OCI-LY3 (cell line): ENCODE results near the gene SWAP70.

ENCODE experiments used
- EZH2phosphoT487 ChIP-seq: fragments of 200-600 bp; shearing (Covaris generic); IDR thresholded peaks from 2 replicates; pipeline ENCODE4 v1.6.1; 2018; ENCODE audit warnings: antibody characterized with exemption, mixed run types, low read depth
- TF ChIP-seq, protein P1 (sequence below): fragments of 200-600, 300-600 bp; sonication (generic); IDR thresholded peaks from 2 replicates; pipeline ENCODE4 v1.5.1; 2014; ENCODE audit warnings: antibody characterized with exemption, low read length, low read depth

DNA sequence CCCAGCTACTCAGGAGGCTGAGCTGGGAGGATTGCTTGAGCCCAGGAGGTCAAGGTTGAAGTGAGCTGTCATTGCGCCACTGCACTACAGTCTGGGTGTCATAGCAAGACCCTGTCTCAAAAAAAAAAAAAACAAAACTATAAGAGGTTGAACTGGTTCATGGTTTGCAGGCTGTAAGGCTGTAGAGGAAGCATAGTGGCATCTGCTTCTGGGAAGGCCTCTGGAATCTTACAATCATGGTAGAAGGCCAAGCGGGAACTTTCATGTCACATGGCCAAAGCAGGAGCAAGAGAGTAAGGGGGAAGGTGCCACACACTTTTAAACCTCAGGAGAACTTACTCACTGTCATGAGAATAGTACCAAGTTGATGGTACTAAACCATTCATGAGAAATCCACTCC is 109.6 kb downstream of the SWAP70 start:
- TF ChIP-seq, protein P1, sequence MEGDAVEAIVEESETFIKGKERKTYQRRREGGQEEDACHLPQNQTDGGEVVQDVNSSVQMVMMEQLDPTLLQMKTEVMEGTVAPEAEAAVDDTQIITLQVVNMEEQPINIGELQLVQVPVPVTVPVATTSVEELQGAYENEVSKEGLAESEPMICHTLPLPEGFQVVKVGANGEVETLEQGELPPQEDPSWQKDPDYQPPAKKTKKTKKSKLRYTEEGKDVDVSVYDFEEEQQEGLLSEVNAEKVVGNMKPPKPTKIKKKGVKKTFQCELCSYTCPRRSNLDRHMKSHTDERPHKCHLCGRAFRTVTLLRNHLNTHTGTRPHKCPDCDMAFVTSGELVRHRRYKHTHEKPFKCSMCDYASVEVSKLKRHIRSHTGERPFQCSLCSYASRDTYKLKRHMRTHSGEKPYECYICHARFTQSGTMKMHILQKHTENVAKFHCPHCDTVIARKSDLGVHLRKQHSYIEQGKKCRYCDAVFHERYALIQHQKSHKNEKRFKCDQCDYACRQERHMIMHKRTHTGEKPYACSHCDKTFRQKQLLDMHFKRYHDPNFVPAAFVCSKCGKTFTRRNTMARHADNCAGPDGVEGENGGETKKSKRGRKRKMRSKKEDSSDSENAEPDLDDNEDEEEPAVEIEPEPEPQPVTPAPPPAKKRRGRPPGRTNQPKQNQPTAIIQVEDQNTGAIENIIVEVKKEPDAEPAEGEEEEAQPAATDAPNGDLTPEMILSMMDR = no peak
- no peak for TF ChIP-seq EZH2phosphoT487
